Measurements from ENCODE around the gene PCLAF.
"Not testable (repeated sequence)": the region's sequence is repeated elsewhere in the genome, so short reads cannot be mapped to it uniquely, and the experiment has no call there.

PCLAF gene

GRCh38 chr15:64361259-64361658 lies 20.0 kb downstream of the PCLAF start:
- no peak for DNase-seq (ENCODE audit: low read depth)

GRCh38 chr15:64356710-64357040 lies 24.6 kb downstream of the PCLAF start:
- no peak for DNase-seq (ENCODE audit: low read depth)

GRCh38 chr15:64355944-64356709 lies 25.1 kb downstream of the PCLAF start, which contains the start of gene CSNK1G1:
Gene CSNK1G1, minus strand, starts transcription at chr15:64356173. Its CDS starts 55,674 bp downstream, at chr15:64300499.
- peak; percentile 87 for DNase-seq (ENCODE audit: low read depth)

GRCh38 chr15:64355348-64355943 lies 25.8 kb downstream of the PCLAF start:
- peak; percentile 1 for DNase-seq (ENCODE audit: low read depth)

- no peak for DNase-seq (ENCODE audit: low read depth)
Observed at GRCh38 chr15:64354688-64355344, 26.4 kb downstream of the PCLAF start.

GRCh38 chr15:64351265-64351664 lies 30.0 kb downstream of the PCLAF start:
- DNase-seq (ENCODE audit: low read depth), result no peak

- DNase-seq (ENCODE audit: low read depth), result no peak
Observed at GRCh38 chr15:64349375-64349774, 31.9 kb downstream of the PCLAF start.

- DNase-seq (ENCODE audit: low read depth), result no peak
Observed at GRCh38 chr15:64348455-64348854, 32.8 kb downstream of the PCLAF start.

- not testable (repeated sequence) for DNase-seq (ENCODE audit: low read depth)
Observed at GRCh38 chr15:64346242-64346641, 35.0 kb downstream of the PCLAF start.

GRCh38 chr15:64344651-64345294 lies 36.5 kb downstream of the PCLAF start:
- DNase-seq (ENCODE audit: low read depth), result no peak

GRCh38 chr15:64343841-64344240 lies 37.4 kb downstream of the PCLAF start:
- no peak for DNase-seq (ENCODE audit: low read depth)

- DNase-seq (ENCODE audit: low read depth), result no peak
Observed at GRCh38 chr15:64343222-64343621, 38.0 kb downstream of the PCLAF start.

GRCh38 chr15:64341961-64342360 lies 39.3 kb downstream of the PCLAF start:
- no peak for DNase-seq (ENCODE audit: low read depth)

- no peak for DNase-seq (ENCODE audit: low read depth)
Observed at GRCh38 chr15:64340355-64340754, 40.9 kb downstream of the PCLAF start.

GRCh38 chr15:64337761-64338160 lies 43.5 kb downstream of the PCLAF start:
- DNase-seq (ENCODE audit: low read depth), result no peak

GRCh38 chr15:64333986-64334929 lies 47.0 kb downstream of the PCLAF start:
- peak; percentile 7 for DNase-seq (ENCODE audit: low read depth)

GRCh38 chr15:64333516-64333915 lies 47.7 kb downstream of the PCLAF start:
- no peak for DNase-seq (ENCODE audit: low read depth)

GRCh38 chr15:64331668-64332067 lies 49.6 kb downstream of the PCLAF start:
- not testable (repeated sequence) for DNase-seq (ENCODE audit: low read depth)

- not testable (repeated sequence) for DNase-seq (ENCODE audit: low read depth)
Observed at GRCh38 chr15:64326975-64327374, 54.3 kb downstream of the PCLAF start.

- not testable (repeated sequence) for DNase-seq (ENCODE audit: low read depth)
Observed at GRCh38 chr15:64326458-64326857, 54.8 kb downstream of the PCLAF start.

- no peak for DNase-seq (ENCODE audit: low read depth)
Observed at GRCh38 chr15:64324165-64324877, 56.9 kb downstream of the PCLAF start.

Measured in activated T-helper 1 cell treated with Interleukin-2 at 50 U/mL for 16 hours (primary cell).